ENCODE data around the gene CD1E.

CD1E gene

GRCh38 chr1:158353303-158354075 is at the start of gene CD1E:
TSS of gene CD1E (plus strand) at chr1:158353894. CDS start at chr1:158353989, 95 bp downstream.
- no peak for DNase-seq
- H3K9me3 ChIP-seq: no peaks in the 10 kb centered on the region
- intact Hi-C loops (cut with DNase I; ENCODE audit: low total_unique reads): no loop called here
- H3K36me3 ChIP-seq: no peaks in the 10 kb centered on the region
- no peak within 1 kb of the TSS for H3K4me3 ChIP-seq
- H3K27me3 ChIP-seq: no peaks in the 10 kb centered on the region
- no peaks in the 10 kb centered on the region for H3K4me1 ChIP-seq
- no peak within 1 kb of the TSS for H3K27ac ChIP-seq
- TF ChIP-seq, protein P1, sequence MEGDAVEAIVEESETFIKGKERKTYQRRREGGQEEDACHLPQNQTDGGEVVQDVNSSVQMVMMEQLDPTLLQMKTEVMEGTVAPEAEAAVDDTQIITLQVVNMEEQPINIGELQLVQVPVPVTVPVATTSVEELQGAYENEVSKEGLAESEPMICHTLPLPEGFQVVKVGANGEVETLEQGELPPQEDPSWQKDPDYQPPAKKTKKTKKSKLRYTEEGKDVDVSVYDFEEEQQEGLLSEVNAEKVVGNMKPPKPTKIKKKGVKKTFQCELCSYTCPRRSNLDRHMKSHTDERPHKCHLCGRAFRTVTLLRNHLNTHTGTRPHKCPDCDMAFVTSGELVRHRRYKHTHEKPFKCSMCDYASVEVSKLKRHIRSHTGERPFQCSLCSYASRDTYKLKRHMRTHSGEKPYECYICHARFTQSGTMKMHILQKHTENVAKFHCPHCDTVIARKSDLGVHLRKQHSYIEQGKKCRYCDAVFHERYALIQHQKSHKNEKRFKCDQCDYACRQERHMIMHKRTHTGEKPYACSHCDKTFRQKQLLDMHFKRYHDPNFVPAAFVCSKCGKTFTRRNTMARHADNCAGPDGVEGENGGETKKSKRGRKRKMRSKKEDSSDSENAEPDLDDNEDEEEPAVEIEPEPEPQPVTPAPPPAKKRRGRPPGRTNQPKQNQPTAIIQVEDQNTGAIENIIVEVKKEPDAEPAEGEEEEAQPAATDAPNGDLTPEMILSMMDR (IDR thresholded peaks at IDR 0.05): no peak

- no peak for DNase-seq
- intact Hi-C loops (cut with DNase I; ENCODE audit: low total_unique reads): no loop called here
- H3K9me3 ChIP-seq: peaks cover 0 to 20% (median 3%) of the 10 kb centered on the region in 3 donors
- no peaks in the 10 kb centered on the region for H3K36me3 ChIP-seq
- H3K4me1 ChIP-seq: no peaks in the 10 kb centered on the region
- TF ChIP-seq, protein P1 (IDR thresholded peaks at IDR 0.05): no peak
- H3K27ac ChIP-seq: no peak overlapping the region
- no peak overlapping the region for H3K4me3 ChIP-seq
- no peaks in the 10 kb centered on the region for H3K27me3 ChIP-seq
These were observed 43.1 kb upstream of the CD1E start for GRCh38 chr1:158310623-158311022.

DNA sequence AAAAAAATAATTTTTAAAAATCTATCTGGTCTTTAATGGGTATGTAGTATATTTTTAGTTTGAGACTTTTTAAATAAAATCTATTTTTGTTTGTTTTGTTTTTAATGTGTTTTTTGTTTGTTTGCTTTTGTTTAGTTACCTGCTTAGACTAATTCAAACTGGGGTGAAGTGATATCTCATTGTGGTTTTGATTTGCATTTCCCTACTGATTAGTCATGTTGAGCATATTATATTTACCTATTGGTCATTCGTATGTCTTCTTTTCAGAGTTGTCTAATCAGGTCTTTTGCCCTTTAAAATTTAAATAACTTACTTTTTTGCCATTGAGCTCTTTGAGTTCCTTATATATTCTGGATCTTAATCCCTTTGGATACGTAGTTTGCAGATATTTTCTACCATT is 42.6 kb upstream of the CD1E start:
- TF ChIP-seq, protein P1 (IDR thresholded peaks at IDR 0.05): no peak
- Histone ChIP-seq H3K27me3 (no peaks in the 10 kb centered on the region), H3K36me3 (no peaks in the 10 kb centered on the region), H3K9me3 (peaks cover 0 to 20% (median 3%) of the 10 kb centered on the region in 3 donors), H3K4me1 (no peaks in the 10 kb centered on the region), H3K27ac (no peak overlapping the region), H3K4me3 (no peak overlapping the region)
- intact Hi-C loops (cut with DNase I; ENCODE audit: low total_unique reads): no loop called here
- no peak for DNase-seq

DNA sequence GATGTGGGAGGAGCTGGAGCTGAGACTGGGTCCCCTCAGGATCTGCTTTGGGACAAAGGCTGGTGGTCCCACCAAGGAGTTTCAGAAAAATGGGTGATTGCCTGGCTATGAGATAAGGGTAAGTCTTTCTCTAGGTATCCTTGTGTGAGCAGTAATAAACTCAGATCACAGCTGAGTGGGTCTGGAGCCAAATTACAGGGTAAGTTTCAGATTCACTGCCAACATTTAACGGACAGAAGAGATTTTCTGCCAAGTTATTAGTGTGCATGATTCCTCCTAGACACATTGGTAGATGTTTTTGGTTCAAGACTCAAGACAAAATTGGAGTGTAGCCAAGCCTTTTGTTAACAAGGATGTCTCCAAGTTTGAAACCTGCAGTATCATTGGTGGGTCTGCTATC is 29.8 kb upstream of the CD1E start:
- Histone ChIP-seq H3K36me3 (no peaks in the 10 kb centered on the region), H3K27me3 (no peaks in the 10 kb centered on the region), H3K9me3 (peaks cover 0 to 8% (median 0%) of the 10 kb centered on the region in 3 donors), H3K27ac (no peak overlapping the region), H3K4me3 (no peak overlapping the region), H3K4me1 (no peaks in the 10 kb centered on the region)
- TF ChIP-seq, protein P1 (IDR thresholded peaks at IDR 0.05): no peak
- DNase-seq: no peak
- intact Hi-C loops (cut with DNase I; ENCODE audit: low total_unique reads): no loop called here

- H3K36me3 ChIP-seq: no peaks in the 10 kb centered on the region
- no peak overlapping the region for H3K27ac ChIP-seq
- H3K27me3 ChIP-seq: no peaks in the 10 kb centered on the region
- no peak overlapping the region for H3K4me3 ChIP-seq
- intact Hi-C loops (cut with DNase I; ENCODE audit: low total_unique reads): no loop called here
- no peak for DNase-seq
- peaks cover 0 to 8% (median 0%) of the 10 kb centered on the region in 3 donors for H3K9me3 ChIP-seq
- H3K4me1 ChIP-seq: no peaks in the 10 kb centered on the region
- TF ChIP-seq, protein P1 (IDR thresholded peaks at IDR 0.05): no peak
These were observed 29.3 kb upstream of the CD1E start for GRCh38 chr1:158324395-158324794.

Measured in tibial artery (tissue), 4 donors.